B cell (primary cell): ENCODE data around the gene PTGES2. TPM values are rescaled to one million over a fixed set of nuclear protein-coding genes. Genes with fewer than 3 reads are reported as not detected.

ENCODE experiments used
- ATAC-seq: fragments of 200-7000 bp; cut with Tn5 transposase; one replicate; pipeline ENCODE4 v1.10.0; 2021; ENCODE audit warnings: low read depth, mild to moderate bottlenecking, moderate number of reproducible peaks, moderate library complexity
- CTCF ChIA-PET: fragments of 350-600 bp; sonication (Branson Sonifier 250); formaldehyde crosslinking; loops from one replicate; lab custom pipeline; 2021; ENCODE audit warnings: antibody characterized with exemption, inconsistent platforms; lab: Charles Lee
- POLR2A ChIA-PET: fragments of 350-600 bp; sonication (Branson Sonifier 250); formaldehyde crosslinking; loops from one replicate; lab custom pipeline; 2021; ENCODE audit warnings: antibody characterized with exemption; lab: Charles Lee
- DNase-seq: peaks from one replicate; pipeline ENCODE4 v3.0.0; 2013
- H2AFZ ChIP-seq: 2 replicates; pipeline ENCODE4 v1.6.1; 2012; ENCODE audit warnings: mild to moderate bottlenecking, low read depth, low read length; ENCODE audit not compliant: insufficient read depth, poor library complexity, severe bottlenecking
- H3K27ac ChIP-seq, 2 donors: 1 replicate in 1 of 2; 2 replicates in 1 of 2; pipeline ENCODE4 v1.5.1; 2012 to 2013; ENCODE audit warnings: low read length in 2 of 2, mild to moderate bottlenecking in 2 of 2, moderate library complexity in 1 of 2
- H3K27me3 ChIP-seq, 4 experiments: fragments of 200-600 bp in 1 of 4; sonication (generic) in 1 of 4; replicated peaks in 1 of 4; 1 replicate in 2 of 4; 2 replicates in 2 of 4; pipeline versions ENCODE4 v1.6.1 to v1.7.0; 2013 to 2016; ENCODE audit warnings: low read length in 3 of 4, mild to moderate bottlenecking in 2 of 4, mixed read lengths in 1 of 4, moderate library complexity in 1 of 4; ENCODE audit not compliant: insufficient read depth in 4 of 4, control insufficient read depth in 3 of 4; ENCODE audit errors: control extremely low read depth in 1 of 4
- H3K36me3 ChIP-seq, 2 experiments: replicated peaks in 1 of 2; 1 replicate in 1 of 2; 2 replicates in 1 of 2; pipeline versions ENCODE4 v1.6.1 to v1.7.1; 2013; ENCODE audit warnings: low read length in 1 of 2; ENCODE audit not compliant: insufficient read depth in 2 of 2, control insufficient read depth in 1 of 2; ENCODE audit errors: control extremely low read depth in 1 of 2, extremely low read depth in 1 of 2
- H3K4me1 ChIP-seq, 2 donors: fragments of 200-600 bp in 1 of 2; sonication (generic) in 1 of 2; 1 replicate in 1 of 2; 2 replicates in 1 of 2; pipeline versions ENCODE4 v1.5.1 to v1.6.1; 2013 to 2017; ENCODE audit warnings: low read length in 2 of 2; ENCODE audit not compliant: control insufficient read depth in 2 of 2, insufficient read depth in 2 of 2
- H3K4me2 ChIP-seq: replicated peaks from 2 replicates; pipeline ENCODE3; 2012; ENCODE audit warnings: mild to moderate bottlenecking, low read depth, low read length; ENCODE audit not compliant: poor library complexity, severe bottlenecking
- H3K4me3 ChIP-seq, 5 experiments: fragments of 200-600 bp in 1 of 5; sonication (generic) in 1 of 5; 1 replicate in 3 of 5; 2 replicates in 2 of 5; pipeline versions ENCODE4 v1.5.1 to v1.7.0; 2011 to 2016; ENCODE audit warnings: low read length in 4 of 5, mild to moderate bottlenecking in 4 of 5, low read depth in 2 of 5, control low read depth in 1 of 5, moderate library complexity in 1 of 5; ENCODE audit not compliant: insufficient read depth in 1 of 5; ENCODE audit errors: control extremely low read depth in 1 of 5, extremely low read depth in 1 of 5
- H3K79me2 ChIP-seq: fragments of 200-600 bp; sonication (generic); one replicate; pipeline ENCODE4 v1.6.0; 2016; ENCODE audit warnings: low read length; ENCODE audit not compliant: control insufficient read depth, insufficient read depth
- H3K9ac ChIP-seq: fragments of 200-600 bp; sonication (generic); 2 replicates; pipeline ENCODE4 v1.6.1; 2017; ENCODE audit warnings: mild to moderate bottlenecking, low read length, moderate library complexity
- H3K9me3 ChIP-seq, 3 donors: one replicate each; pipeline versions ENCODE4 v1.6.1 to v1.7.1; 2013; ENCODE audit warnings: low read length in 2 of 3; ENCODE audit not compliant: control insufficient read depth in 2 of 3, insufficient read depth in 1 of 3; ENCODE audit errors: control extremely low read depth in 1 of 3
- H4K20me1 ChIP-seq: 2 replicates; pipeline ENCODE4 v1.6.0; 2012; ENCODE audit warnings: mild to moderate bottlenecking, low read length; ENCODE audit not compliant: insufficient read depth, control insufficient read depth, poor library complexity, severe bottlenecking
- H3K27ac Mint-ChIP-seq: one replicate; pipeline ENCODE4 v1.8.0; 2021; ENCODE audit warnings: mixed read lengths
- H3K27me3 Mint-ChIP-seq: one replicate; pipeline ENCODE4 v1.8.0; 2021; ENCODE audit warnings: mixed read lengths
- H3K4me1 Mint-ChIP-seq: one replicate; pipeline ENCODE4 v1.8.0; 2021; ENCODE audit warnings: mixed read lengths
- H3K4me3 Mint-ChIP-seq: one replicate; pipeline ENCODE4 v1.8.0; 2021; ENCODE audit warnings: mixed read lengths
- H3K9me3 Mint-ChIP-seq: one replicate; pipeline ENCODE4 v1.8.0; 2022; ENCODE audit warnings: mixed read lengths; ENCODE audit not compliant: insufficient read depth
- CTCF ChIP-seq: fragments of 200-600 bp; IDR thresholded peaks from one replicate; pipeline ENCODE4 v1.8.0; 2022; ENCODE audit warnings: antibody characterized with exemption, mild to moderate bottlenecking
- EZH2 ChIP-seq: IDR thresholded peaks from 2 replicates; pipeline ENCODE4 v1.6.1; 2012; ENCODE audit warnings: borderline replicate concordance, low read depth, mild to moderate bottlenecking, moderate library complexity, low read length; ENCODE audit not compliant: insufficient read depth, poor library complexity, severe bottlenecking
- WGBS: methylation state at CpG from one replicate; pipeline ENCODE4 v1.1.5; 2013; ENCODE audit warnings: missing lambda C conversion rate; ENCODE audit not compliant: insufficient coverage; 5-methylcytosine and 5-hydroxymethylcytosine counted together
- intact Hi-C: fragments of 100-400 bp; cut with micrococcal nuclease; formaldehyde crosslinking; loops from one replicate; pipeline ENCODE4 v1.10.0; 2022
- polyA plus RNA-seq: library from polyadenylated mRNA; depleted of rRNA; stranded (reverse); fragments of >200 nt; gene quantifications from 2 replicates; pipeline ENCODE4 v1.2.3, GENCODE V29; 2012
- total RNA-seq, 2 donors: library from RNA; stranded (reverse); fragments of 120-200 nt in 1 of 2; gene quantifications; 1 replicate in 1 of 2; 2 replicates in 1 of 2; pipeline versions ENCODE4 v1.2.3 to v1.2.4, GENCODE V29; 2013 to 2022

Gene PTGES2
- total and polyA plus RNA-seq, 2 donors (not counting 1 experiment from before 2014, with no cell fraction given) = 77.8 to 113 TPM

GRCh38 chr9:128146591-128147120, 19.1 kb upstream of the PTGES2 start:
- no peaks in the 10 kb centered on the region for H3K36me3 ChIP-seq
- no peaks in the 10 kb centered on the region for H3K9me3 Mint-ChIP-seq
- ChIA-PET CTCF (interaction anchor here (0.6 kb wide), 1 partner anchor 308 kb away, joined by 3 read pairs; no protein-coding TSS in a partner anchor), POLR2A (no interaction called here)
- no peak overlapping the region for H3K27ac Mint-ChIP-seq
- no peaks in the 10 kb centered on the region for H4K20me1 ChIP-seq
- no peaks in the 10 kb centered on the region for H3K4me1 ChIP-seq
- H3K4me3 ChIP-seq = no peak overlapping the region
- DNase-seq = no peak
- no peak overlapping the region for H3K4me3 Mint-ChIP-seq
- H3K27me3 ChIP-seq = no peaks in the 10 kb centered on the region
- H3K9me3 ChIP-seq = no peaks in the 10 kb centered on the region
- peaks cover 13% of the 10 kb centered on the region for H3K27me3 Mint-ChIP-seq
- H3K4me1 Mint-ChIP-seq = no peaks in the 10 kb centered on the region
- no peak overlapping the region for H2AFZ ChIP-seq
- ATAC-seq = no peak
- no peak overlapping the region for H3K4me2 ChIP-seq
- H3K27ac ChIP-seq = no peak overlapping the region
- no peak for TF ChIP-seq CTCF
- TF ChIP-seq EZH2 = no peak
- no peaks in the 10 kb centered on the region for H3K79me2 ChIP-seq
- intact Hi-C loops = no loop called here
- 96% methylated on average over 8 of the region's 8 CpGs for WGBS
- no peak overlapping the region for H3K9ac ChIP-seq

DNA sequence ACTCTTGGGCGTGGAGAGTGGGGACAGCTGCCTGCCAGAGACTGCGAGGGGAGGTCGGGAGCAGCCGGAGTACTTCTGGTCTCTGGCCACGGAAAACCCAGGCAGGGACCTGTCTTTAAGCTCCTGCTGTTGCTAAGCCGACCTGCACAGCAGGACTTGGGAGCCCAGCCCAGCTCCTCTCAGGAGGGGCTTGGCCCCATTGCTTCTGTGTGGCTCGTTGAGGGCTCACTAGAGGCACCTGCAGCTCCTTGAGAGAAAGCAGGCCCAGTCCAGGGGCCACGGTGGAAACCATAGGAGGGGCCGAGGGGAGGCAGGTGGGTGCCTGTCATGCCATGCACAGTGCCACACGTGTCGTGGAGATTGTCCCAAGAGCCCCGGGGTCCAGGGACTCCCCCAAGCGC, 18.4 kb upstream of the PTGES2 start:
- WGBS = 89% methylated on average over 13 of the region's 13 CpGs

More for the DNA sequence above, 18.4 kb upstream of the PTGES2 start:
- no peak overlapping the region for H3K4me2 ChIP-seq
- ChIA-PET POLR2A (no interaction called here), CTCF (interaction anchor here (0.6 kb wide), 1 partner anchor 309 kb away, joined by 3 read pairs; no protein-coding TSS in a partner anchor)
- ATAC-seq (no peak), DNase-seq (no peak)
- Mint-ChIP-seq H3K27me3 (peaks cover 13% of the 10 kb centered on the region), H3K27ac (no peak overlapping the region), H3K4me3 (no peak overlapping the region), H3K9me3 (no peaks in the 10 kb centered on the region), H3K4me1 (no peaks in the 10 kb centered on the region)
- no peaks in the 10 kb centered on the region for H3K9me3 ChIP-seq
- no peak overlapping the region for H3K9ac ChIP-seq
- no peaks in the 10 kb centered on the region for H3K36me3 ChIP-seq
- no peaks in the 10 kb centered on the region for H3K79me2 ChIP-seq
- no peak overlapping the region for H3K27ac ChIP-seq
- intact Hi-C loops = no loop called here
- no peaks in the 10 kb centered on the region for H3K4me1 ChIP-seq
- H4K20me1 ChIP-seq = no peaks in the 10 kb centered on the region
- TF ChIP-seq CTCF (no peak), EZH2 (no peak)
- H3K27me3 ChIP-seq = no peaks in the 10 kb centered on the region
- no peak overlapping the region for H3K4me3 ChIP-seq
- H2AFZ ChIP-seq = no peak overlapping the region
